ELF-1 (cell line): ENCODE measurements around the gene ZNF768.
A peak's percentile ranks its signal among the peaks of the same experiment; 100 is the strongest.
"Not testable (repeated sequence)": the region's sequence is repeated elsewhere in the genome, so short reads cannot be mapped to it uniquely, and the experiment has no call there.

ENCODE experiments used
- DNase-seq: peaks from one replicate; pipeline ENCODE4 v3.0.0-alpha.2; 2016; ENCODE audit warnings: low read depth, low spot score

Gene ZNF768

DNA sequence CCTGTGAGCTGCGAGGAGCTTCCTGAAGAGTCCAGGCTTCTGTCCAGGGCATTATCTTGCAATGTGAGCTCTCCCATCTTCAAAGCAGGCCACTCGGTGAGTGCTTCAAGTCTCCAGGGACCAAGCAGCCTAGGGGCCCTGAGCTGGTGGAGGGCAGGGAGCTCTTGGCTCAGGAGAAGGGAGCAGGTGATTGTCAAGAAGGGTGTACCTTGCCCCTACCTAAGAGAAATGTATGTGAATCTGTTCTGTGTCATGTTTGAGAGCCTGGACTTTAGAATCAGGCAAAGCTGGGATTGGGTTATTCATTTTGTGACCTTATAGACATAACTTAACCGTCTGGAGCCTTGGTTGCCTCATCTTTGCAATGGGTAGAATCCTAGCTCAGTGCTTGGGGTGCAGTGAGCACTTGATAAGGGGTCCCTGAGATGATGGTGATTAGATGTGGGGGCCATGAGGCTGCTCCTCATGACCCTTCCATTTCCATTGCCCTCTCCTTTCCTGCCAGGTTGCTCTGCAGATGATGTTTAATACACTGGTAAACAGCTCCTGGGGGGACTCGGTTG lies 15.9 kb downstream of the ZNF768 start:
- DNase-seq: no peak

DNA sequence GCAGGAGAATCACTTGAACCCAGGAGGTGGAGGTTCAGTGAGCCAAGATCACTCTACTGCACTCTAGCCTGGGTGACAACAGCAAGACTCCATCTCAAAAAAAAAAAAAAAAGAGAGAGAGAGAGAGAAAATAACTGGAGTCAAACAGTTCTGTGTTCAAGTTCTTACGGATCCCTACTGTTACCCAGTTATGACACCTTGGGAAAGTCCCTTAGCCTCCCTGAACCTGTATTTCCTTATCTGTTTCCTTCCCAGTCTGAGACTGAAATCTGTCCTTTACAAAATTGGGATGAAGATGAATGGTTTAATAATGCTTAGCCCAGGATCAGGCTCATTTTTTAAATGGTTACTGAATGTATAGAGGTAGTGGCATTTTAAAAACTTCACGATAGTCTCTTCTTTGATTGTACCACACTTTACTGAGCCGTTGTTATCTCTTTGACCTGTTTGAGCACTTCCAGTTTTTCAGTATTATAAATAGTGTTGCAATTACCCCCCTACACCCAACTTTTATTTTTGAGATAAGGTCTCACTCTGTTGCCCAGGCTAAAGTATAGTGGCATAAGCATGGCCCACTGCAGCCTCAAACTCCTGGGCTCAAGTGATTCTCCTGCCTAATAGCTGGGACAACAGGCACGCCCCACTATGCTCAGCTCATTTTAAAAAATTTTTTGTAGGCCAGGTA lies 17.1 kb downstream of the ZNF768 start:
- no peak for DNase-seq

DNA sequence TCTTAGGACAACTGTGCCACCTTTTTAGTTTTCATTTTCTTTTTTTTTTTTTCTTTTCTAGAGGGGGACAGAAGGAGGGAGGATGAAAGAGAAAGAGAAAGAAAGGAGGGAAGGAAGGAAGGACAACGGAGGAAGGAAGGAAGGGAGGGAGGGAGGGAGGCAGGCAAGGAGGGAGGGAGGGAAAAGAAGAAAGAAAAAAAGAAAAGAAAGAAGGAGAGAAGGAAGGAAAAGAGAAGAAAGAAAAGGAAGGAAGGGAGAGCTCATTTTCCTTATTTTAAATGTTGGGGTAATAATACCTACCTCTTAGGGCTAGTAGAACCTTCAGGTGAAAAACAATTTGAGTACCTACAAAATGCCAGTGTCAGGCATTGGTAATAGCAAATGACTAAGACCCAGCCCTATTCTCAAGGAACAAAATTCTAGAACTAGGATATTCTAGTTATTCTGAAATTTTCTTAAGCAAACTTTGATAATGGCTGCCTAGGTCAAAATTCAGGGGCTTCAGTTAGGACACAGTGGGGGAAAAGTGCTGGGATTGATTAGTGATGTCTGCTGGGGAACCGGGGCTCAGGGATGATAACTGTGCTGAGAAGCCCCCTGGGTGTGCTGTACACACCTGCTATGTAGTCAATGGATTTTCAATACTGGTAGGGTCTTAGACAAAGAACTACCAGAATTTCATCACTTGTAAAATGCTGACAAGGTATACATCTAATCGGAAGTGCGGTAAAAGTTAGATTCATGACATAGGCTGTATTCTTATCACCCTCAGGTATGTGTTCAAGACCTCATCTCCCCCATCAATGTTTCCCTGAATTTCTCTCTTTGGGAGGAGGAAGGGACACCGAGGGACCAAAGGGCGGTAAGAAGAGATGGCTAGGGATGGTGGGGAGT lies 22.7 kb downstream of the ZNF768 start:
- no peak for DNase-seq

DNA sequence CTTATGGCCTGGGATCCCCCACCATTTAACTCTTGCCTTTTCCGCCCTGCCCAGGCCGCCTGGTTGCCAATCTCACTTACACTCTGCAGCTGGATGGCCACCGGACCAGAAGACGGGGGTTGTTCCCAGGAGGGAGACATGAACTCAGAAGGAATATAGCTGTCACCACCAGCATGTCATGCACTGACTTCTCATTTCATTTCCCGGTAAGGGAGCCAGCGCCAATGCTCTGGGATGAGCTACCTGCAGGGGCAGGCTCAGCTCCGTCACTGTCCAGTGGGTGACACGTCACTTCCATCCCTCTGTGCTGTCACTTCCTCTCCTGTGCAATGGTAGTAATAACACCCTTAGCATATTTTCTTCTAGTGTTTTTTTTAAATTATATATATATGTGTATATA lies 27.1 kb downstream of the ZNF768 start:
- DNase-seq: no peak

DNA sequence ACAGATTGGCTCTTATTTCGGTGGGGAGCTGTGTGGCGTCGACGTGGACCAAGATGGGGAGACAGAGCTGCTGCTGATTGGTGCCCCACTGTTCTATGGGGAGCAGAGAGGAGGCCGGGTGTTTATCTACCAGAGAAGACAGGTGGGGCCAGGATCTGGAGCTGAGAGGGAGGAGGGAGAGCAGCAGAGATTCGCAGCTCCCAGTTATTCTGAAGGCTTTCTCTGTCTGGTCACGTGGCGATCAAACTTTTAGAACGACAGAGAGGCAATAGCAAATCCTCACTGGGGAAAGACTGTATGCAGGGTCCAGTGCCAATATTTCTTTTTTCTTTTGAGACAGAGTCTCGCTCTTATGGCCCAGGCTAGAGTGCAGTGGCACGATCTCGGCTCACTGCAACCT lies 31.7 kb downstream of the ZNF768 start:
- DNase-seq: no peak

DNA sequence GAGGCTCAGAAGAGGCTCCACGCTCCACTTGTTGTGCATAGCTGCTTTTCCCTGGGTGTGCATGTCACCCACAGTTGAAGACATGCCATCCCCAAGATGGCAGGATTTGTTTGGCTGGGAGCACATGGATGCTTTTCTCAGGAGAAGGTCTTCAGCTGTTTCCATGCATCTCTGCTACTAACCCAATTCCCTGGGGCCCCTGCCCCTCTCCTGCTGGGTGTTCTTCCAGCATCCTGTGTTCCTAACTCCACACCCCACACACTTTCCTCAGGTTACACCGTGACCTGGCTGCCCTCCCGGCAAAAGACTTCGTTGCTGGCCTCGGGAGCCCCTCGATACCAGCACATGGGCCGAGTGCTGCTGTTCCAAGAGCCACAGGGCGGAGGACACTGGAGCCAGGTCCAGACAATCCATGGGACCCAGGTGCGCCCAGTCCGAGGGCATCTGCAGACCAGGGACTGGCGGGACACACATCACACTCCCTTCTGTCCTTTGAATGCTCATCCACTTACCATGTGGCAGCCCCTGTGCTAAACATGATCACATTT lies 32.4 kb downstream of the ZNF768 start:
- DNase-seq: no peak

DNA sequence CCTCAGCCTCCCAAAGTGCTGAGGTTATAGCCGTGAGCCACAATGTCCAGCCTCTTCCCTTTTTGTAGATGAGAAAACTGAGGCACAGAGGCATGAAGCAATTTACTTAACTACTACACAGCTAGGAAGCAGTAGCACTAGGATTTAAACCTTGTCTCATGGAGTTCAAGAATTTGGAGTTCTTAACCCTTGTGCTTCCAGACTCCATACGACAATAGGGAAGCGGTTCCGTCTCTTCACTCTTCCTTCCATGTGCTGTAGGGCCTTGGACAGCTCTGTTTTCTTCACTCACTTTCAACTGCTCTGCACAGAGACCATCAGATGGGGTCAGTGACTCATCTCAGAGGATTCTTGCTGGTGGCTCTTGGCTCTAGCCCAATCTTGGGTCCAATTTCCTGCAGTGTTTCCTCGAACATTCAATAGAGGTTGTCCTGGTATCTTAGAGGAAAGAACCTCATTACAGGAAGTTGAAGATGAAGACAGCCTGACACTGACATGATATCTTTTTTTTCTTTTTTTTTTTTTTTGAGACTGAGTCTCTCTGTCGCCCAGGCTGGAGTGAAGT lies 34.5 kb downstream of the ZNF768 start:
- no peak for DNase-seq

DNA sequence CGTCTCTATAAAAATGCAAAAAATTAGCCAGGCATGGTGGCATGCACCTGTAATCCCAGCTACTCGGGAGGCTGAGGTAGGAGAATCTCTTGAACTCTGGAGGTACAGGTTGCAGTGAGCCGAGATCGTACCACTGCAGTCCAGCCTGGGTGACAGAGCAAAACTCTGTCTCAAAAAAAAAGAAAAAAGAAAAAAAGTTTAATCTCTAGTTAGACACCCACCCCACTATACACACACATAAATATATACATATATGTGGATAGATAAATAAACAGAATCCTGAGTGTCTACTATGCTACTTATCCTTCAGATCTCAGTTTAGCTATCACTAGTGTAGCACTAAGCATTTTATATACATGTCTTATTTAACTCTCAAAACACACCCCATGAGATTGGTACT lies 35.1 kb downstream of the ZNF768 start:
- no peak for DNase-seq

DNA sequence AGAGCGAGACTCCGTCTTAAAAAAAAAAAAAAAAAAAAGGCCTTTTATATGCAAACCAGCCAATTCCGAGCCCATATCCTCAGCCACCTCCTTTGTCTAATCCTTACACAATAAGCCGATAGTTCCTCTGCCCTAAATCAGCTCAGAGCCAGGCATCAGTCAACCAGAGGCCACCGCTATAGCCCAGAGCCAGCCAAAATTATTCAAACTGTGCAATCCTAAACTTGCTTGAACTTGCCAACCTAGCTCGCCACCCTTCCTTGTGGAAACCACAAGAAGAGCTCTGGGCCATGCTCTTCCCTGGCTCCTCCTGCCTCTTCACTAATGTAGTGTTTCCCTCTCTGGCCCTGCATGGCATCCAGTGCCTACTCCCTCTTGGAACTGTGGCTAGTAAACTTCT lies 36.2 kb downstream of the ZNF768 start:
- DNase-seq: no peak

DNA sequence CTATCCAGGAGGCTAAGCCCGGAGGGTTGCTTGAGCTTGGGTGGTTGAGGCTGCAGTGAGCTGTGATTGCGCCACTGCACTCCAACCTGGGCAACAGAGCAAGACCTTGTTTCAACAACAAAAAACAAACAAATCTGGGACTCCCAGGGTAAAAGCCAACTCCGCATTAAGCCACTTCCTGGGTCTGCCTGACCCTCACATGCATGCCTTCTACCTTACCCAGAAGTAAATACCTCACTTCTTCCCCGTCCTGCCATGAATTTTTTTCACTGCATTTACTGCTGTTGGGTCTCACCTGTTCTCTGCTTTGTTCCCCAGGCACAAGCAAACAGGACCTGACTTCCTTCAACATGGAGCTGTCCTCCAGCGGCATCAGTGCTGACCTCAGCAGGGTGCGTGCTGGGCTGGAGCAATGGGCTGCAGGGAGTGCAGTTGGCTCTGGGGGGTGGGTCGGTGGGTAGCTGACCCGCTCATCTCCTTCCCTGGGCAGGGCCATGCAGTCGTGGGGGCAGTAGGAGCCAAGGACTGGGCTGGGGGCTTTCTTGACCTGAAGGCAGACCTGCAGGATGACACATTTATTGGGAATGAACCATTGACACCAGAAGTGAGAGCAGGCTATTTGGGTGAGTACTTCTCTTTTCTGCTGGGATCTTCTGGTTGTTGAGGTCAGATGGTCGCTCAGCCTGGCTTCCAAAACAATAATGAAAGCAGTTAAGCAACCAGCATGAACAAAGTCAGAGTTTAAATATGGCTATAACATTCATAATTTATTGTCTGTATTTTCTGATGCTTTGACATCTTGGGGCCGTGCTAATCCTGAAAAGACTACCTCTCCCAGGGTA lies 37.4 kb downstream of the ZNF768 start:
- DNase-seq: peak; percentile 72

DNA sequence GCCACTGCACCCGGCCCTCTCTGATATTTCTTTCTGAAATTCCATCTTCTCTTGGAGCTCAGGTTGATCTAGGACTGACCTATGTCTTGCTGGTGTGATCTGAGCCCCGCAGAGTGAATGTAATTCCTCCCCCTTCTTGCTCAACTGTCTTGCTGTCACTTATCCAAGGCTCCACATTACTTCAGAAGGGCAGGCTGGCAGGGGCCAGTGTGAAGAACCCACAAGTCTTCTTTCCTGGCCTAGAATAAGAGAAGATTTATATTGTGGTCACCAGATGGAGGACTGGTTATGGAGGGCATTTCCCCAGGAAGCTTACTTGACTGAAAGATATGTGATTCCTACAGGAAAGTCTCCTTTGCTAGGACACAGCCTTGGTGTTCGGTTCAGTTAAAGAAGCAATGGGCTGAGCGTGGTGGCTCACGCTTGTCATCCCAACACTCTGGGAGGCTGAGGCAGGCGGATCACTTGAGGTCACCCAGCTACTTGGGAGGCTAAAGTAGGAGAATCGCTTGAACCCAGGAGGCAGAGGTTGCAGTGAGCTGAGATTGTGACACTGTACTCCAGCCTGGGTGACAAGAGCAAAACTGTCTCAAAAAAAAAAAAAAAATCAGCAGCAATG lies 40.4 kb downstream of the ZNF768 start:
- DNase-seq: no peak

DNA sequence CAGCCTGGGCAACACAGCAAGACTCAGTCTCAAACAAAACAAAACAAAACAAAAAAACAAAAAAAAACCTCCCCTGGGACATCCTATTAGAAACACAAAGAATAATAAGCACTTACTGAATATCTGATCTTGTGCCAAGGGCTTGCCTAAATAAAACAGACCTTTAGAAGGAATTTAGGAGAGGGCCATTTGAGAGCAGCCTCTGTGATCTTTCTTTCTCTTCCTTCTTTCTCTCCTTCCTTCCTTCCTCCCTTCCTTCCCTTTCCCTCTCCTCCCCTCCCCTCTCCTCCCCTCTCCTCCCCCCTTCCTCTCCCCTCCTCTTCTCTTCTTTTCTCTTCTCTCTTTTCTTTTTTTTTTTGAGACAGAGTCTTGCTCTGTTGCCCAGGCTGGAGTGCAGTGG lies 41.5 kb downstream of the ZNF768 start:
- DNase-seq: no peak

DNA sequence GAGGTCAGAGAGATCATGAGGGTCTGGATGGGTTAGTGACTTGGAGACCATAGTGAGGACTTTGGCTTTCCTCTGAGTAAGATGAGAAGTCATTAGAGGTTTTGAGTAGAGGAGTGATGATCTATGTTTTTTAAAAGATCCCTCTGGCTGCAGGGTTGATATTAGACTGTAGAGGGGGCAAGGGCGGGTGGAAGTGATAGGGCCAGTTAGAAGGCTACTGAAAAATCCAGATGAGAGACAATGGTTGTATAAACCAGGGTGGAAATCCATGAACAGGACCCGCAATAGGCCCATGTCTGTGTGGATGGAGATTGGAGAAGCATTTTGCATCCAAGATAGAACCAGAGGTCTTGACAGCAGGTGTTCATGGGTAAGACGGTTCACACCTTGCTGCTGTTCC lies 44.0 kb downstream of the ZNF768 start:
- DNase-seq: no peak

DNA sequence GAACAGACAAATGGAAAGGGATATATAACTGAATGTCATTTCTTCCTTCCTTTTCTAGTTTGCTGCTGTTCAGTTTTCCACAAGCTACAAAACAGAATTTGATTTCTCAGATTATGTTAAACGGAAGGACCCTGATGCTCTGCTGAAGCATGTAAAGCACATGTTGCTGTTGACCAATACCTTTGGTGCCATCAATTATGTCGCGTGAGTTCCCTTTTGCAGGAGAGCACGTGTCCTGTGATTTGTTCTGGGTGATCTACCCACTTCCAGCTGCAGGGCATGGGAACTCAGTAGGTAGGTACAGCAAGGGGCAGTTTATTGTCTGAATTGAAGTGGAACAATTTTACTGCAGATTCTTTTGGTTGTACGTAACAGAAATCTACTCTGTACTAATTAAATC lies 45.0 kb downstream of the ZNF768 start:
- no peak for DNase-seq

DNA sequence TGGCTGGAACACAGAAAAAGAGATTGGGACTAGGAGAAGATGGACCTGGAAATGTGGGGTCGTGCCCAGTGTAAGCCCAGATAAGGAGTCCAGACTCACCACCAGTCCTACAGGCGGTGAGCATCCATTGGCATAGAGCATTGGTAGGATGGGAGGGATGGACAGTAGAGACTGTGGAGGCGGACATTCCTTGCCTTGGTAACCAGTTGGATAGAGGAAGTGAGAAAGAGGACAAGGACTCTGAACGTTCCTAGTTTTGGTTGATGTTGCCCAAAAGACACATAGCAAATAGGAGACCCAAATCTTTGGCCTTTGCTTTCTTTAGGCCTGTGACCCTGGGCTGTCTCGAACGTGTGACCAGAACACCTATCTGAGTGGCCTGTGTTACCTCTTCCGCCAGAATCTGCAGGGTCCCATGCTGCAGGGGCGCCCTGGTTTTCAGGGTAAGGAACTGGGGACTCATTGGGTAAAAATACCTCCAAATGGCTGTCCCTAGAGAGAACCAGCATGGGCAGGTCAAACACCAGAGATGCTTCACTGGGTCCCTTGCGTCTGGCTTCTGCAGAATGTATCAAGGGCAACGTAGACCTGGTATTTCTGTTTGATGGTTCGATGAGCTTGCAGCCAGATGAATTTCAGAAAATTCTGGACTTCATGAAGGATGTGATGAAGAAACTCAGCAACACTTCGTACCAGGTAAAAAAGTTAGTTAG lies 47.4 kb downstream of the ZNF768 start:
- no peak for DNase-seq

DNA sequence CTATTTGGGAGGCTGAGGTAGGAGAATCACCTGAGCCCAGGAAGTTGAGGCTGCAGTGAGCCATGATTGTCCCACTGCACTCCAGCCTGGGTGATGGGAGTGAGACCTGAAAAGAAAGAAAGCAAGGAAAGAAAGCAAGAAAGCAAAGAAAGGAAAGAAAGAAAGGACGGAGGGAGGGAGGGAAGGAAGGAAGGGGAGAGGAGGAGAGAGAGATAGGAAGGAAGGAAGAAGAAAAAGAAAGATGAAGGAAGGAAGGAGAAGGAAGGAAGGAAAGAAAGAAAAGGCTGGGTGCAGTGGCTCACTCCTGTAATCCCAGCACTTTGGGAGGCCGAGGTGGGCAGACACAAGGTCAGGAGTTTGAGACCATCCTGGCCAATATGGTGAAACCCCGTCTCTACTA lies 48.6 kb downstream of the ZNF768 start:
- DNase-seq: not testable (repeated sequence)

DNA sequence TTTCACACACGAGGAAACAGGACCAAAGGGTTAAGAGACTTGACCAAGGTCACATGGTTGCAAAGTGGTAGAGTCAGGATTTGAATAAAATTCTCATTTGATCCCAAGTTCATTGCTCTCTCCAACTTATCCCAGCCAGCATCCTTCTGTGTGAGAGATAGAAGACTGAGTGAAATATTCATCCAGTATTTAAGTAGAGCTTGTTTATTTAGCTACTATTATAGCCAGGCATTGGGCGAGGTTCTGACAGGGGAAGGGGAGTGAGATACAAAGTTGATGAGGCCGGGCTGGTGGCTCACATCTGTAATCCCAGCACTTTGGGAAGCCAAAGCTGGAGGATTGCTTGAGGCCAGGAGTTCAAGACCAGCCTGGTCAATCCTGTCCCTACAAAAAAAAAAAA lies 49.4 kb downstream of the ZNF768 start:
- no peak for DNase-seq

DNA sequence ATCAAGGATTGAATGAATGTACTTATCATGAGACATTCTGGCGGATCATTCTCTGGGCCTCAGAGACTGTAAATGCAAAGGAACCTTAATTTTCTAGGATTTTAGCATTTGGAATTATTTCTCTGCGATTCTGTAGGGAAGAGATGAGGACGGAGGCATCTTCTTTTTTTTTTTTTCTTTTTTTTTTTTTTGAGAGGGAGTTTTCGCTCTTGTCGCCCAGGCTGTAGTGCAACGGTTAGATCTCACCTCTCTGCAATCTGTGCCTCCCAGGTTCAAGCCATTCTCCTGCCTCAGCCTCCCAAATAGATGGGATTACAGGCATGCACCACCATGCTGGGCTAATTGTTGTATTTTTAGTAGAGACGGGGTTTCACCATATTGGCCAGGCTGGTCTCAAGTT lies 51.7 kb downstream of the ZNF768 start:
- no peak for DNase-seq

DNA sequence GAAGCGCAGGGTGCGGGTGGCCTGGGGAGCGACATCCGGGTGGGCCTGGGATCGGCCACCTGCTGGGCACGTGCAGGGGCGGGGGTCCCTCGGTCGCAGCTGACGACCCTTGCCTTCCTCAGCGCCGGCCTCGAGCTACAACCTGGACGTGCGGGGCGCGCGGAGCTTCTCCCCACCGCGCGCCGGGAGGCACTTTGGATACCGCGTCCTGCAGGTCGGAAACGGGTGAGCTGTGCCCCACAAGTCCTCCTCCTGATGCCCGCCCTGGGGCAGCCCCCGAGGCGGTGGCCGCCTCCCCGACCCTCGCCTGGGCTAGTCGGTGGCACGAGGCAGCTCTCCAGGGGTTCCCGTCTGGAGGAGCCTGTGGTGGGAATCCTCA lies 52.3 kb downstream of the ZNF768 start:
- DNase-seq: no peak
